Hepatocyte (in vitro differentiated cells): ENCODE results near the gene SHROOM3.

Experiments used
- EZH2phosphoT487 ChIP-seq: fragments of 200-600 bp; sonication (generic); IDR thresholded peaks from one replicate; pipeline ENCODE4 v1.6.1; 2018; ENCODE audit warnings: antibody characterized with exemption, mild to moderate bottlenecking, low read depth, moderate library complexity; ENCODE audit not compliant: unreplicated experiment, severe bottlenecking
- TF ChIP-seq, protein P1 (sequence below): fragments of 200-600 bp; sonication (generic); IDR thresholded peaks from 2 replicates; pipeline ENCODE4 v1.5.1; 2016; ENCODE audit warnings: antibody characterized with exemption, mild to moderate bottlenecking; ENCODE audit not compliant: poor library complexity

DNA sequence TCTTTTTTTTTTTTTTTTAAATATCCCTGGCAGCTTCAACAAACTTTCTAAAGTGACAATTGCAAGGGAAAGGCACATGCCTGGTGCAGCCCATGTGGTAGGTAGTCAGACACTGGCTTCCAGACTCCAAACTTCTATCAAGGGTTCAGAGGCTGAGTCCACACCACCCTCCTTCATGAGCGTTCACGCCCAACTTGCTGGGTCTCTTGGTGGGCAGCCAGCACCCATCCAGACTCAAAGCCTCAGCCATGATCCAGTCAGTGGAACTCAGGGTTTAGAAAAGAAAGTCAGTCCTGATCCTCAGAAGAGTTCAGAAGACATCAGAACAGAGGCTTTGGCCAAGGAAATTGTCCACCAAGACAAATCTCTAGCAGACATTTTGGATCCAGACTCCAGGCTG, 321.4 kb downstream of the SHROOM3 start:
- TF ChIP-seq, protein P1, sequence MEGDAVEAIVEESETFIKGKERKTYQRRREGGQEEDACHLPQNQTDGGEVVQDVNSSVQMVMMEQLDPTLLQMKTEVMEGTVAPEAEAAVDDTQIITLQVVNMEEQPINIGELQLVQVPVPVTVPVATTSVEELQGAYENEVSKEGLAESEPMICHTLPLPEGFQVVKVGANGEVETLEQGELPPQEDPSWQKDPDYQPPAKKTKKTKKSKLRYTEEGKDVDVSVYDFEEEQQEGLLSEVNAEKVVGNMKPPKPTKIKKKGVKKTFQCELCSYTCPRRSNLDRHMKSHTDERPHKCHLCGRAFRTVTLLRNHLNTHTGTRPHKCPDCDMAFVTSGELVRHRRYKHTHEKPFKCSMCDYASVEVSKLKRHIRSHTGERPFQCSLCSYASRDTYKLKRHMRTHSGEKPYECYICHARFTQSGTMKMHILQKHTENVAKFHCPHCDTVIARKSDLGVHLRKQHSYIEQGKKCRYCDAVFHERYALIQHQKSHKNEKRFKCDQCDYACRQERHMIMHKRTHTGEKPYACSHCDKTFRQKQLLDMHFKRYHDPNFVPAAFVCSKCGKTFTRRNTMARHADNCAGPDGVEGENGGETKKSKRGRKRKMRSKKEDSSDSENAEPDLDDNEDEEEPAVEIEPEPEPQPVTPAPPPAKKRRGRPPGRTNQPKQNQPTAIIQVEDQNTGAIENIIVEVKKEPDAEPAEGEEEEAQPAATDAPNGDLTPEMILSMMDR = no peak
- no peak for TF ChIP-seq EZH2phosphoT487
